ENCODE results near the gene PHLDA2.

The PHLDA2 gene, protein sequence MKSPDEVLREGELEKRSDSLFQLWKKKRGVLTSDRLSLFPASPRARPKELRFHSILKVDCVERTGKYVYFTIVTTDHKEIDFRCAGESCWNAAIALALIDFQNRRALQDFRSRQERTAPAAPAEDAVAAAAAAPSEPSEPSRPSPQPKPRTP

DNA sequence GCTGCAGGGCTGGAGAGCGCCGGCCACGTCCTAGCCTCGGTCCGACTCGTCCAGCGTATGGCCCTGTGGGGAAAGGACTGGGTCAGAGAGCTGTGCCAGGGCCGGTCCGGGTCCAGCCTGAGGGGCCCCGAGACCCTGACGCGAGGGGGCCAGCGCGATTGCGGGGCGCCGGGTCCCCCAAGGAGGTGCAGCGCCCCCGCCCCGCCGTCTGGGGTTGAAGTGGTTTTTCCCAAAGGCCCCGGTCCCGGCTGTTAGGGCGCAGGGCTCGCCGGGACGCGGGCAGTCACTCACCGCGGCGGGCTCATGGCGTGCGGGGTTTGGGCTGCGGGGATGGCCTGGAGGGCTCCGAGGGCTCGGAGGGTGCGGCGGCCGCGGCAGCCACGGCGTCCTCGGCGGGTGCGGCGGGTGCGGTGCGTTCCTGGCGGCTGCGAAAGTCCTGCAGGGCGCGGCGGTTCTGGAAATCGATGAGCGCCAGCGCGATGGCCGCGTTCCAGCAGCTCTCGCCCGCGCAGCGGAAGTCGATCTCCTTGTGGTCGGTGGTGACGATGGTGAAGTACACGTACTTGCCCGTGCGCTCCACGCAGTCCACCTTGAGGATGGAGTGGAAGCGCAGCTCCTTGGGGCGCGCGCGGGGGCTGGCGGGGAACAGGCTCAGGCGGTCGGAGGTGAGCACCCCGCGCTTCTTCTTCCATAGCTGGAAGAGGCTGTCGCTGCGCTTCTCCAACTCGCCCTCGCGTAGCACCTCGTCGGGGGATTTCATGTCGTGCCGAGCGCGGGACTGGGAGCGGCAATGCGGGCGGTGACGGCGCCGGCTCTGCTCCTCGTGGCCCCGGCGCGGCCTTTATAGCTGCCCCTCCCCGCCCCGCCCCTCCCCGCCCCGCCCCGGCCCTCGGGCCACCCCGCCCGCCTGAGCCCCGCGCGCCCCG, at the start of gene PHLDA2:
TSS of gene PHLDA2 (minus strand) at position 816 of the 926 bp plus-strand sequence. CDS start at position 760, 56 bp downstream.
- no peak for DNase-seq (ENCODE audit: low read depth)

DNA sequence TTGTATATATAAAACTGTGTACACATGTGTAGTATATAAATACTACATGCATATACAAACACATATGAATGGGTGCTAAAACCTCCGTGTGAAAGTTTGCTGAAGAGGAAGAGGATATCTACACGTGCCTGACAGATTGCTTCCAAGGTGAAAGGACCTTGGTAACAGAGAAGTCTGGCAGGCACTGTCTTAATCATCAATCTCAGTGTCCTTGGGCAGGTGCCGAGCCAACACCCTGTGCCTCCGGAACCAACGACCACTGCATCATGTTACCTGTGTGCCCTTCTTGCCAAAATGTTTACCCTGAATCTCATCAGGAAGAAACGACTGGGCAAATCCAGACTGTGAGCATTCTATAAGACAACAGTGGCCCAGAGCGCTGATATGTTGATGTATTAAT, 47.9 kb upstream of the PHLDA2 start:
- no peak for DNase-seq (ENCODE audit: low read depth)

DNA sequence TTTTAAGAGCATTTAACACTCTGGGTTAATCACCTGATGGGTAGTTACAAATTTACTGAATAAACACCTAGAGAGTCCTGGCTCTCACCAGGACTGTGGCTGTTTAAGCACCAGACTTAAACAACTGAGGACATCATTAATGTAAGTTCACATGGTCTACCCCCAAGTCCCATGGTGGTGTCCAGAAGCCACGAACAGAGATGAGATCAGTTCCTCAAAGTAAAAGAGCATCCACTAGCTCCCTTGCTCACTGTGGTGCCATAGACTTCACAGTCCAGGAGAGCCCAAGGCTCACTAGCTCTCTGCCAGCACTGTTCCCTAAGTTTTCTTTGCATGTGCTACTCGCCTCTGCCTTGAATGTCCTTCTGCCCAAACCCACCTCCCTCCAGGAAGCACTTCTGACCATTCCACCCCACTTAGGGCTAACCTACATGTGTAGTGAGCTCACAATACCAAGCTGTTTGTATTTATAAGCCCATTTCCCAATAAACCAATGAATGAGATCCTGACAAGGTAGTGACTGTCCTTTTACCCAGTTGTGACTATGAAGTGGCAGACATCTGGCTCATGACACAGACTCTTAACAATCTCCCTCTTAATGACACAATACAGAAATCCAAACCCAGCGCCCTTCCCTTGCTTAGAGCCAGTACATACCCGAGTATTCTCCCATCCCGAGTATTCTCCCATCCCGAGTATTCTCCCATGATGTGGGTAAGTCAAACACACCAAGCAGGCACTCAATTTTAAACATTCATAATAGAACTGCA, 47.3 kb upstream of the PHLDA2 start:
- DNase-seq (ENCODE audit: low read depth) = no peak

DNA sequence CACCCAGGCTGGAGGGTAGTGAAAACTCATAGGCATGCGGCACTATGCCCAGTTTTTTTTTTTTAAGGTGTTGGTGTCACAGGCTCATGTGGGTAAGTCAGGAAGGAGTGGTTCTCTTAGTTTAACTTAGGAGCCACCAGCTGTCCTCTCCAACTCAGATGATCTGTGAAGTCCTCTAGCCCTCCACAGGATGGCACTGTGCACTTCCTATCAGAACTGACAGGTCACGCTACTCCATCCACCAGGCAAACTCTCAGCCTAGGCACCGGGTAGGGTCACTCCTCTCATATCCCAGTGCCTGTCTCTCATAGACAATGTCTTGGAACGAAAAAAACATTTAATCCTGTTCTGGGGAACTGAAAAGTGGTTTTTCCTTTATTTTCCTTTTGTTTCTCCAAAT, 46.4 kb upstream of the PHLDA2 start:
- no peak for DNase-seq (ENCODE audit: low read depth)

DNA sequence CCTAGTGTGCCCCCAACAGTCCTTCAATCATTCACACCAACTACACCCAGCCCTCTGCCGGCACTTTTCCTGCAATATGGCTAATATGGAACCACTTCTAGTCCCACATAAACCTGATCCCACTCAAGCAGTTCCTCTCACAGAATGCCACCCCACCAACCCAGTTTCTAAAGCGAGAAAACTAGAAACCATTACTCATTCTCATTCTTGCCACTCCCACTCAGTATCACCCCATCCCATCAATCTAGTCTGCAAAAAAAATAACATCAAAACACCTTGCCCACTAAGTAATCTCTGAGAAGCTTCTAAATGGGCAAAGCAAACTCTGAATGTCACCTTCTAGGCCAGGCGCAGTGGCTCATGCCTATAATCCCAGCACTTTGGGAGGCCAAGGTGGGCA, 45.1 kb upstream of the PHLDA2 start:
- DNase-seq (ENCODE audit: low read depth) = no peak

DNA sequence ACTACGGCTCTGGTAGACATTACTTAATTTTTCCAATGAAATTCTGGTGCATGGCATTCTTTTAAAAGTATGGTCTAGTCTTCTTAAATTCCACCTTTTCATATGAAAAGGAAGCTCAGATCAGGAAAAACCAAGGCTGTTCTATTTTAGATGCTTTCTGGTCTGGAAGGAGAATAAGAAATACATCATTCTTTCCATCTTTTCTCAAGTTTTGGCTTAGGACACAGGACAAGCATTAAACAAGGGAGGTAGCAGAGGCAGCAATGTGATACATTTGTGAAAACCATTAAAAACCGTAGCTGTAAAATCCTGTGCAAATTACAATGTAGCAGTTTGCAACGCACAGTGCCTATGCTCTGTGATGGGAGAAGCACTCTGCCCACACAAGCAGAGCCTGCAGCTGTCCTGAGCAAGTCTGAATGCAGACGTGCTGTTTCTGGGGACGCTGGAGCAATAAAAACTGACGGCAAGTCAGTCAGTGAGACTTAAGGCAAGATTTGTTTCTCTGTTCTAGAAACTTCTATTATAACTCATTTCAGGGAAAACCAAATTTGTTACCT, 39.2 kb upstream of the PHLDA2 start:
- no peak for DNase-seq (ENCODE audit: low read depth)

DNA sequence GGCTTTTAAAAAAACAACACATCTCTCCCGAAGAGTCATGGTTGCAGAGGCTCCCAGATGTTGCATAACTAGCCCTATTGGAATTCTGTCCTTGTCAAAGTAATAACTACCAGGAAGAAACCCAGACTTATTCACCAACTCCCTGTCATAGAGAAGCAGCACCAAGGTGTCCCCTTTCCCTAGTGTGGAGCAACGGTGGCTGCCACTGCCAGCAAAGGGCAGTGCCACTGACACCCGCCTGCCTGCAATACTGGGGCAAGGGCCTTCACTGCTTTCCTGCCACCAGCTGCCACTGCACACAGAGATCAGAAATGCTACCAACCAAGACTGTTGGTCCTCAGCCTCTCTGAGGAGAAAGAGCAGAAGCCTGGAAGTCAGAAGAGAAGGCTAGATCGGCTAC, 35.6 kb upstream of the PHLDA2 start:
- DNase-seq (ENCODE audit: low read depth) = no peak

DNA sequence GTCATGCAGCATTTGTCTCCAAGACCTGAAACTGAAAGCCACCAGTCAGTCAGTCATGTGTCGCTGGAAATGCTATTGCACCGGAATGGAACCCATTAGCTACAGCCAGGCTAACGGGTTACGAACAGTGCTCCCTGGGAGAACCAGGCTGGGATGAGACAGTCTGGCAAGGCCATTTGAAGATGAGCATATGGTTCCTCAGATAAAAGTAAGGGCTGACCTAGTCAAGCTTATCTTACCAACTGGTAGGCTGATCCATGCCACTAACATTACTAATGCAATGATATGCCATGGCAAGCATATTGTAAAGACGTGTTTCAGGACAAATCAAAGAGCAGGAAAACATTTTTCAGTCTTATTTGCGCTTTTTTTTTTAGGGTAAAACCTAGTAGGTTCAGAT, 34.5 kb upstream of the PHLDA2 start:
- no peak for DNase-seq (ENCODE audit: low read depth)

DNA sequence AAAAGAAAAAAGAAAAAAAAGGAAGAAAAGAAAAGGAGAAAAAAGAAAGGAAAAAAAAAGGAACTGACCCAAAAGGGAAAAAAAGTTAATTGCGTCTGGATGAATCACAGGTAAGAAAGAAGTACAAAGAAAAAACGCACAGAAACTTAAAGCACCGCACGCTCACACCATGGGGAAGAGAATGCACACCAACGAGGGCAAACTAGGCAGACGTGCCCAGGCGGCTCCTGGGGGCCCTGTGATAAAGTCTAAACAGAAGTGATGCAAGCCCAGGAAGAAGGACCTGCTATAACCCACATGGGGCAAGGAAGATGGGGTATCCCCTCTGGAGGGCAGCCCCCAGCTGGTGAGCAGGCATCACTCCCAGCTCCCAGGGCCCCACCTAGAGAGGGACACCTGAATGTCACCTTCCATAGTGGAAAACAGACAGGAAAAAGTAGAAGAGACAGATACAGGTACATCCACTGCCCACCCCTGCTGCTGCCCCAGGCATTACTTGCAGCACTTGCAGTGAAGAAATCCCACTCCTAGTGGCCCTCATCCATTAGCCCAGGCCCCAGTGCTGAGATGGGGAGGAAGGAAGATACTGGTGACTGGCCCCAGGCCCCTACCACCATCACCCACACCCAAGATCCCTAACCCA, 34.0 kb upstream of the PHLDA2 start:
- DNase-seq (ENCODE audit: low read depth) = no peak

DNA sequence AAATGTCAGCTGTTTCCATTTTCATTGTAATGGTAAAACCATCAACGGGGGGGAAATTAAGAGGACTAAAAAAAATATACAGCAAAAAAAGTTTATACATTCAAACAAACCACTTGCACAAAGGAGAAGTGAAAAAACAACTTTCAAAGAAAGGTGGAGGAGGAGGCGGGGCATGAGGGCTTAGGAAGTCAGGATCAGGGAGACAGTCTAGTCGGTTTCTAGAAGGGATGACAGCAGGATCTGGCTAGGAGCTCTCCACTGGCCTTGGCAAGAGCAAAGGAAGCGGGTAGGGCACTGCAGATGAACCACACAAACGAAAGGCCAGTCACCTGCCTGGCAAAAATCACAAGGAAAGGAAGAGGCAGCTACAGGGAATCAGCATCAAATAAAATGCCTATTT, 31.9 kb upstream of the PHLDA2 start:
- DNase-seq (ENCODE audit: low read depth) = no peak

DNA sequence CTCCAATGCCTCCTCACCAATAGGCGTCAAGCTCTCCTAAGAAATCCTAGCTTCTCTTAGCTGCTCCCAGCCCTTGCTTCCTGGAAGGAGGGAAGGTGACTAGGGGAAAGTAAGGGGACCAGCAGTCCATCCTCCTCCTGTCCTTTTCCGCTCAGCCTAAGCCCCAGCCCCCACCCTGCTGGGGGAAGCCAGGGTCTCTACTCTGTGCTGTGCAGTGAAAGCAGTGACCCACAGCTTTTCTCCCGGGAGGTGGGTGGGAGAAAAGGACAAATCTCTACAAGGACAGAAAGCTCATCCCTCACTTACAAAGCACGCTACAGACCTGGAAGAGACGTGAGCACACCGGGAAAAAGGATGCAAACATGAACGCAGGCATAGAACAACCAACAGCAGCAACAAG, 30.9 kb upstream of the PHLDA2 start:
- DNase-seq (ENCODE audit: low read depth) = no peak

DNA sequence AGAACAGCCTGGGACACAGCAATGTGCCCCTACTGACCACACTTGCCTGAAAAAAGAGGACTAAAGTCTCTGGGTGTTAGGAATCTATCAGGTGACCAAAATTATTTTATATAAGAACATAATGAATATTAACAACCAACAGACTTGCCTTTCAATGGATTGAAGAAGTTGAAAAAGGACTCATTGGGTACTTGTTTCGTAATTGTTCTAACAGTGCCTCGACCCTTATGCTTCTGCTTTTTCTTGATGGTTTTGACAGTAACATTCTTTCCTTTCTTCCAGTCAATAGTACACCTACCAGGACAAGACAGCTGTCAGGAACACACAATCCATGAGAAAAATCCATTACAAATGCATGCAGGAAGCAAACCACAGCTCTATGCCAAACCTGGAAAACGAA, 29.0 kb upstream of the PHLDA2 start:
- no peak for DNase-seq (ENCODE audit: low read depth)

DNA sequence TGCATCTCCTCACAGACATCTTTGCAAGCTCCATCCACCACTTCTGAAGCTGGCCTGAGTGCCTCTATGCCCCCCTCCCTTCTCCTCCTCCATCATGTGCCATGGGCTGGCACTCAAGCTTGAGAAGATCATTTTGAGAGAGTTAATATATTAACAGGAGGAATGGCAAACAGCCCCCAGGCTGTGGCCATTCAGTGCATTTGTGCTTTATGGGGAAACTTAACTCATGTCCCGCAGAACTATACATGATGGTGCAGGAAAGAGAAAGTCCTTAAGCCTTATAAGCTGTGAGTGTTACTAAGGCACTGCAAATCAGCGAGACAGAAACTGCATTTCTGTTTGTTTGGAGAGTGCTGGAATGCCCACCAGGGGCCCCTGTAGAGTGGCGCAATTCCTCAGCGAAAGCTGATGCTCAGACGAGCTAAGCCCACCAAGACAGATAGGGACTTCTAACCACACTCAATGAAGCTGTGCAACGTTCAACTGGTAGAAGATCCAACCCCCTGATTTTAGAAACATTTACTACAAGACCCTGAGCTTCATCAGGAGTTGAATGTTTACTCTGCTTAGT, 26.8 kb upstream of the PHLDA2 start:
- DNase-seq (ENCODE audit: low read depth) = no peak

DNA sequence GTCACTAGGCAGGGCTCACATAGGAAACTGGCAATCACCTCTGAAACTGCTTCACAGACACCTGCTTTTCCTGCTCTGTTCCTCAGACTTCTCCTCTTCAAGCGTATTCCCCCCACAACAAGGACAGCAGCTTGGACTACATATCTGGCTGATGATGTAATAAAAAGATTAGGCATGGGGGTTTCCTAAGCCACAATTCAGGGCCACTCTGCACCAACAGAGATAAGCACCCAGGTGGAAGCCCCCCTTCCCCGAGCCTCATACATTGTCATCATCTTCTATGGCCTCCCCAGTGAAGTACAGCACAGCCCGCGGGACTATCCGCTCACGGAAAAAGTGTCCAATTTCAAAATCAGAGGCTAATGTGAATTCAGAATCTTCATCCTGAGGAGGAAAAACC, 25.0 kb upstream of the PHLDA2 start:
- no peak for DNase-seq (ENCODE audit: low read depth)

DNA sequence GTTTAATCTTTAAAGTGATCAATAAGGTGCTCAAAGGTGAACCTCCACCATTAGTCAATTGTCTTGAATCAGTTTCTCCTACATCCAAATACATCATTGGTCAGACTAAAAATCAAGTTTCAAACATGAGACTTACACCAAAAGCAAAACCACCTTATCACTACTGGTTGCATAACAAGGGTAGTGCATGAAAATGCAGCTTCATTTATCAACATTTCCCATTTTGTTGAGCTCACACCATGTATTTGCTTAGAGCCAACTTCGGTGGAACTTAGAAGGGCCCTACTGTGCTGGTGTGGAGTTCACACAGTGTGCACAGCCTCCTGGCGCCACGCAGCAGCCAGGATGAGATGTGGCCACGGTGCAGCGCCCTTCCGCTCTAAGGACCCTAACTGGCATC, 23.1 kb upstream of the PHLDA2 start:
- no peak for DNase-seq (ENCODE audit: low read depth)

DNA sequence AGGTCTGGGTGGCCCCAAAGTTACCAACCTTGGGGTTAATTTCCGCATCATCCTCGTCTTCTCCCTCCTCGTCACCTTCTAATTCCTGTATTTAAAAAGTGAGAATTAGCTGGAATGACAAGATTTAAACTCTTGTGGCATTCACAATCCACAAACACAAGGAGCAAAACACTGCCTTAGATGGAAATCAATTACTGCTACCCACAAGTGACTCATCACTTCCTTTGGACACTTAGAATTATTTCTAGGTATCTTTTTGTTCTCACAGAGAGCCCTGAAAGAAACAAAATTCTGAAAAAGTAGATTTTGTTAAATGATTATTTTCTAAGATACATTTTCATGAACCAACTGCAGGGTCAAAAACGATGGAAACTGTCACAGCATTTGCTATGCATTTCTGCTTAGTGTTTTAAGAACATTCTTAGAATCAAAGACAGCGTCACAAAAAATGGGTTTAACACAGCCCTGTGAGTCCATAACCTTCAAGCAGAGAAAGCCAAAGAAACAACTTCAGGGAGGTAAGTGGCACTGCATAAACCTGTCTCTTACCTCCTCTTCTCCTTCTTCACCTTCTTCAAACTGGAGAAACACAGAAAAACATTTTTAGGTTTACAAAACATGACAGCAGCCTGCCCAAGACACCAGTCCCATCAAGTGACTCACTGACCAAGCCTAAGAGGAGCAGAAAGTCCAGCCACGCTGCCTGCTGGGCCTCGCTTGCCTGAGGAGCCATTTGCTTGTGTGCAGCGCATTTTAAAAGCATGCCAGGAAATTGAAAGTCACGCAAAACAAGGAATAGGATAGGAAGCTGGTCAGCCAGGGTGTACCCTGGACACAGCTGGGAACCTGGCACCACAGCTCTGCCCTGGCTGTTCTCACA, 22.3 kb upstream of the PHLDA2 start:
- DNase-seq (ENCODE audit: low read depth) = no peak

DNA sequence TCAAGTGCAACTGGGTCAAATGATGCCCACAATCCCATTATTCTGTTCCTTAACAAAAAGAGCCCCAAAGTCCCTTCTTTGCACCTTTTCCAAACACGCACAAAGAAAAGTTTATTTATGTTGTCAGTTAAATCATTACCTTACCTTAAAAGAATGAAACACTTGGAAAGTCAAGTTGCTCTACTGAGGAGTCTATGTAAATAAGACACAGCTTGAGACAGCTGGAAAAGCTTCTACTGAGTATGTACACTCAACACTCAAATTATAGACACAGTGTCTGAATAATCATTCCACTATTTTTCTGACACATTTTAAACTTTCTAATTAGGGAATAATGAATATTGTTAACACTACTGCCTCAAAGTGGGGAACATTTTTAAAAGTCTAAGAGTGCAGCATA, 21.6 kb upstream of the PHLDA2 start:
- no peak for DNase-seq (ENCODE audit: low read depth)

DNA sequence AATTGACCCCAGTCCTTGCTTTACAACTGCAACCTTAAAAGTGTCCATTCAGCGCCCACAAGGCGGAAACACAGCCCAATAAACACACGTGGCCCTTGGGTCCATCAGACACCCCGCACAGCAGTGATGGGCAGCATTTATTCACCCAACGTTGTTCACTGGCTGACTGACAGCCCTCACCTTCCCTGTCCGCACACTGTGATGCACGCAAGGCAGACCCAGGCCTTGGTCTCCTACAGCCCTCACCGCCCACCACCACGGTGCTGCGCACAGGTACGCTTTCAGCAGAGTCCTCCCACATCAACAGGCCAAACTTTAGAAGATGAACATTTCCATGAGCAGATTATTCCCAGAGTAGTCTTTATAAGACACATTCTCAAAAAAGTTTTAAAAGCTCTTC, 20.7 kb upstream of the PHLDA2 start:
- DNase-seq (ENCODE audit: low read depth) = no peak

DNA sequence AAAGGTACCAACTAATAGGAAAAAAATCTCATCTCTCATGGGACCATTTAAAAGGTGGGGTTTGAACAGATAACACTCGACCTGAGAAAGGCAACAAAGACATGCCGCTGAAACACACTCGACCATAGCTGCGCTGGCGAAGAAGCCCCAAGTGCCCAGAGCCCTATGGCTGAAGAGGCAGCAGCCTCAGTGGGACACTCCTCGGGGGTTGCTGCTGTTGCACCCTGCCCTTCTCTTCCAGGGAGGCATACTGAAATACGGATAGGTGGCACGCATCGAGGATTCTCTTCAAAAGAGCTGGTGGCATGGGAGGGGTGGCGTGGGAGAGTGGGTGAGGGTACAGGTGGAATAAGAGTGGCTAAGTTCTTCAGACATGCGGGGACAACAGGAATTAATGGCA, 18.5 kb upstream of the PHLDA2 start:
- no peak for DNase-seq (ENCODE audit: low read depth)

DNA sequence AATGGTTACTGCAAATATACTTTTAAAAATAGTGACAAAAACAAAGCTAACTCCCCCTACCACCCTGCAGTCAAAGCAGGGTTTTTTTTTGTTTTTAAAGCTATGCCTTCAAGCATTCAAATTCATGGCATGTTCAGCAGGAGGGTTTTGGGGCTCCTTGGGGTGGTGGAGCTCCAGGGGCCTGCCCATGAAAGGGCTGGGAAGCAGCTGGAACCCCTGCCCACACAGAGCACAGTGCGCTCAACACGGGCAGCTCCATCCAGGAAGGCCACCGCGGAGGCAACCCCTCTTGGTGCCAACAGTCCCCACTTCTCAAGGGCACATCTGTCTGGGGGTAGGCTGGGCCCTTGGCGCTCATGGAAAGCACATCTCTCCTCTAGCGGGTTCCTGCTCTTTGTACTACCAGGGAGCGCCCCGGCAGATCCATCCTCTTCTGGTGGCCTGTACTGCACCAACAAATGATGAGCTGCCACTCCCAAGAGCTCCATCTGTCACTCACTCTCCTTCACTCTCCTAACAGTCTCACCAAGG, 16.6 kb upstream of the PHLDA2 start:
- DNase-seq (ENCODE audit: low read depth) = no peak
